ENCODE results near the gene CACNA1D.

Gene CACNA1D

GRCh38 chr3:53822331-53822741 is 327.9 kb downstream of the CACNA1D start:
- DNase-seq (ENCODE audit: low read depth), result no peak

GRCh38 chr3:53823026-53823955 is 328.9 kb downstream of the CACNA1D start:
- DNase-seq (ENCODE audit: low read depth), result no peak

- DNase-seq (ENCODE audit: low read depth), result no peak
These were observed 329.7 kb downstream of the CACNA1D start for GRCh38 chr3:53823956-53824657.

GRCh38 chr3:53824795-53825194 is 330.4 kb downstream of the CACNA1D start:
- no peak for DNase-seq (ENCODE audit: low read depth)

- no peak for DNase-seq (ENCODE audit: low read depth)
These were observed 331.6 kb downstream of the CACNA1D start for GRCh38 chr3:53826048-53826447.

- DNase-seq (ENCODE audit: low read depth), result no peak
These were observed 334.2 kb downstream of the CACNA1D start for GRCh38 chr3:53828581-53828980.

GRCh38 chr3:53829605-53830004 is 335.2 kb downstream of the CACNA1D start:
- no peak for DNase-seq (ENCODE audit: low read depth)

GRCh38 chr3:53830944-53831343 is 336.5 kb downstream of the CACNA1D start:
- no peak for DNase-seq (ENCODE audit: low read depth)

- no peak for DNase-seq (ENCODE audit: low read depth)
These were observed 338.7 kb downstream of the CACNA1D start for GRCh38 chr3:53833053-53833645.

GRCh38 chr3:53833700-53834099 is 339.3 kb downstream of the CACNA1D start:
- no peak for DNase-seq (ENCODE audit: low read depth)

- no peak for DNase-seq (ENCODE audit: low read depth)
These were observed 340.2 kb downstream of the CACNA1D start for GRCh38 chr3:53834429-53835095.

- DNase-seq (ENCODE audit: low read depth), result no peak
These were observed 340.8 kb downstream of the CACNA1D start for GRCh38 chr3:53835257-53835656.

- no peak for DNase-seq (ENCODE audit: low read depth)
These were observed 341.9 kb downstream of the CACNA1D start for GRCh38 chr3:53836084-53836872.

- DNase-seq (ENCODE audit: low read depth), result no peak
These were observed 342.9 kb downstream of the CACNA1D start for GRCh38 chr3:53837331-53837730.

GRCh38 chr3:53841296-53841695 is 346.9 kb downstream of the CACNA1D start:
- DNase-seq (ENCODE audit: low read depth), result no peak

GRCh38 chr3:53842436-53843194 is 348.2 kb downstream of the CACNA1D start:
- peak; percentile 18 for DNase-seq (ENCODE audit: low read depth)

GRCh38 chr3:53843195-53844177 is 349.1 kb downstream of the CACNA1D start:
- DNase-seq (ENCODE audit: low read depth), result no peak

GRCh38 chr3:53844262-53845102 is 350.1 kb downstream of the CACNA1D start:
- no peak for DNase-seq (ENCODE audit: low read depth)
